Choroid plexus epithelial cell (primary cell): ENCODE data around the gene RC3H2.

Experiments
- DNase-seq: peaks from one replicate; pipeline ENCODE4 v3.0.0-alpha.2; 2010; ENCODE audit warnings: low read depth
- H3K4me3 ChIP-seq: 2 replicates; pipeline ENCODE4 v1.5.1; 2011; ENCODE audit warnings: low read depth, mild to moderate bottlenecking, control low read depth, low read length, moderate library complexity
- CTCF ChIP-seq: conservative IDR thresholded peaks from 2 replicates; pipeline ENCODE4 v1.5.1; 2011; ENCODE audit warnings: low read depth, mild to moderate bottlenecking, control low read depth, inconsistent platforms, low read length, moderate library complexity

The RC3H2 gene

GRCh38 chr9:122946461-122947005, 41.4 kb upstream of the RC3H2 start:
- no peak overlapping the region for H3K4me3 ChIP-seq
- no peak for DNase-seq
- no peak for TF ChIP-seq CTCF

- TF ChIP-seq CTCF = no peak
- DNase-seq = peak; percentile 12
- H3K4me3 ChIP-seq = no peak overlapping the region
Observed at GRCh38 chr9:122944960-122945888, 40.1 kb upstream of the RC3H2 start.

GRCh38 chr9:122941582-122942234, 36.5 kb upstream of the RC3H2 start:
- peak; percentile 74 for DNase-seq
- H3K4me3 ChIP-seq = peak overlapping the region; percentile 87
- no peak for TF ChIP-seq CTCF

GRCh38 chr9:122940749-122941581, 35.8 kb upstream of the RC3H2 start, which contains the start of gene RABGAP1:
TSS of gene RABGAP1 (plus strand) at chr9:122941020. CDS start at chr9:122957060, 16,040 bp downstream.
- H3K4me3 ChIP-seq = peak within 1 kb of the TSS; percentile 87
- TF ChIP-seq CTCF = no peak
- DNase-seq = peak; percentile 99

- peak overlapping the region; percentile 48 for H3K4me3 ChIP-seq
- no peak for DNase-seq
- TF ChIP-seq CTCF = no peak
Observed at GRCh38 chr9:122940454-122940748, 35.2 kb upstream of the RC3H2 start.

GRCh38 chr9:122939601-122940000, 34.4 kb upstream of the RC3H2 start:
- DNase-seq = no peak
- no peak overlapping the region for H3K4me3 ChIP-seq
- no peak for TF ChIP-seq CTCF
